ACC112 (cell line): Measurements from ENCODE around the gene DIAPH3.

ENCODE experiments used
- H2AFZ ChIP-seq: fragments of 200-600 bp; sonication (generic); one replicate; pipeline ENCODE4 v1.6.0; 2017; ENCODE audit warnings: antibody characterized with exemption, low read length; ENCODE audit not compliant: unreplicated experiment
- H3K27ac ChIP-seq: fragments of 200-600 bp; sonication (generic); 2 replicates; pipeline ENCODE4 v1.5.1; 2014; ENCODE audit warnings: low read depth, mild to moderate bottlenecking, antibody characterized with exemption, low read length, moderate library complexity
- H3K27me3 ChIP-seq: fragments of 200-600 bp; sonication (generic); 2 replicates; pipeline ENCODE4 v1.6.1; 2014; ENCODE audit warnings: mild to moderate bottlenecking, antibody characterized with exemption, low read length, moderate library complexity, mixed read lengths; ENCODE audit not compliant: insufficient read depth
- H3K36me3 ChIP-seq: fragments of 200-600 bp; sonication (generic); 2 replicates; pipeline ENCODE4 v1.6.1; 2016; ENCODE audit warnings: mild to moderate bottlenecking, antibody characterized with exemption, low read length, moderate library complexity, mixed read lengths; ENCODE audit not compliant: insufficient read depth
- H3K4me1 ChIP-seq: fragments of 200-600 bp; sonication (generic); one replicate; pipeline ENCODE4 v1.6.1; 2016; ENCODE audit warnings: low read length, mixed read lengths; ENCODE audit not compliant: insufficient read depth, unreplicated experiment, control insufficient read depth
- H3K4me3 ChIP-seq: fragments of 200-600 bp; sonication (generic); 2 replicates; pipeline ENCODE4 v1.5.1; 2014; ENCODE audit warnings: mild to moderate bottlenecking, low read depth, low read length
- H3K79me2 ChIP-seq: fragments of 200-600 bp; sonication (generic); one replicate; pipeline ENCODE4 v1.6.0; 2016; ENCODE audit warnings: low read length; ENCODE audit not compliant: control insufficient read depth, unreplicated experiment, insufficient read depth

The DIAPH3 gene

GRCh38 chr13:59963383-59963782, 200.3 kb downstream of the DIAPH3 start:
- H3K4me1 ChIP-seq = peaks cover 4% of the 10 kb centered on the region
- no peaks in the 10 kb centered on the region for H3K27me3 ChIP-seq
- no peak overlapping the region for H3K27ac ChIP-seq
- H2AFZ ChIP-seq = no peak overlapping the region
- H3K79me2 ChIP-seq = no peaks in the 10 kb centered on the region
- no peak overlapping the region for H3K4me3 ChIP-seq
- no peaks in the 10 kb centered on the region for H3K36me3 ChIP-seq

- Histone ChIP-seq H3K4me1 (peaks cover 4% of the 10 kb centered on the region), H3K27ac (no peak overlapping the region), H3K27me3 (no peaks in the 10 kb centered on the region), H3K79me2 (no peaks in the 10 kb centered on the region), H3K4me3 (no peak overlapping the region), H3K36me3 (peaks cover 2% of the 10 kb centered on the region; the same call in 1 of the 2 replicates), H2AFZ (no peak overlapping the region)
Measured at GRCh38 chr13:59962343-59962742, 201.4 kb downstream of the DIAPH3 start.

DNA sequence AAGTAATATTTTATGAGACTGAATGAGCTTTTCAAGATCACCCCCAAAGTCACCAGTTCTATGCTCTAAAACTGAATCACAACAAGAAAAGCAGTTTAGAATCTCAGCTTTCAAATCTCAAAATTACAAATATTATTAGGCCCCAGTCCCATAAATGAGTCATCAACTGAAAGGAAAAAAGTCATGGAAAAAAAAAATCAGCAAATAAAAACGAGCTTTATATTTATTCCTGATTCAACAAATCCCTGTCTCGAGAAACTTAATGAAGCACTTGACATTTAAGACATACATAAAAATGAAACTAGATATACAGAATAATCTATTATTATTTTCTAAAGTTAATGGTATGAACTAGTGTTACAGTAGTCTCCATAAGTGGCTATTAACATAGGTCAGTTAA, 203.0 kb downstream of the DIAPH3 start:
- H2AFZ ChIP-seq = no peak overlapping the region
- H3K4me1 ChIP-seq = peaks cover 4% of the 10 kb centered on the region
- H3K36me3 ChIP-seq = peaks cover 8% of the 10 kb centered on the region; the same call in 1 of the 2 replicates
- H3K27ac ChIP-seq = no peak overlapping the region
- H3K4me3 ChIP-seq = no peak overlapping the region
- H3K27me3 ChIP-seq = no peaks in the 10 kb centered on the region
- H3K79me2 ChIP-seq = no peaks in the 10 kb centered on the region

- Histone ChIP-seq H3K4me3 (no peak overlapping the region), H3K79me2 (no peaks in the 10 kb centered on the region), H3K36me3 (peaks cover 9% of the 10 kb centered on the region; the same call in 1 of the 2 replicates), H3K27ac (no peak overlapping the region), H3K4me1 (peaks cover 4% of the 10 kb centered on the region), H3K27me3 (no peaks in the 10 kb centered on the region), H2AFZ (no peak overlapping the region)
Measured at GRCh38 chr13:59957438-59957837, 206.3 kb downstream of the DIAPH3 start.

- no peaks in the 10 kb centered on the region for H3K79me2 ChIP-seq
- H3K4me1 ChIP-seq = peaks cover 5% of the 10 kb centered on the region
- no peak overlapping the region for H3K4me3 ChIP-seq
- H3K27ac ChIP-seq = no peak overlapping the region
- H2AFZ ChIP-seq = no peak overlapping the region
- no peaks in the 10 kb centered on the region for H3K27me3 ChIP-seq
- H3K36me3 ChIP-seq = peaks cover 9% of the 10 kb centered on the region; the same call in 1 of the 2 replicates
Measured at GRCh38 chr13:59954601-59955000, 209.1 kb downstream of the DIAPH3 start.

GRCh38 chr13:59951011-59951410, 212.7 kb downstream of the DIAPH3 start:
- Histone ChIP-seq H3K27me3 (no peaks in the 10 kb centered on the region), H3K4me1 (peaks cover 5% of the 10 kb centered on the region), H2AFZ (no peak overlapping the region), H3K36me3 (peaks cover 10% of the 10 kb centered on the region; the same call in 1 of the 2 replicates), H3K27ac (no peak overlapping the region), H3K79me2 (no peaks in the 10 kb centered on the region), H3K4me3 (no peak overlapping the region)

GRCh38 chr13:59950266-59950665, 213.5 kb downstream of the DIAPH3 start:
- peaks cover 5% of the 10 kb centered on the region for H3K4me1 ChIP-seq
- H3K36me3 ChIP-seq = peaks cover 5% of the 10 kb centered on the region; the same call in 1 of the 2 replicates
- H3K27ac ChIP-seq = no peak overlapping the region
- H3K79me2 ChIP-seq = no peaks in the 10 kb centered on the region
- no peak overlapping the region for H2AFZ ChIP-seq
- no peak overlapping the region for H3K4me3 ChIP-seq
- no peaks in the 10 kb centered on the region for H3K27me3 ChIP-seq

DNA sequence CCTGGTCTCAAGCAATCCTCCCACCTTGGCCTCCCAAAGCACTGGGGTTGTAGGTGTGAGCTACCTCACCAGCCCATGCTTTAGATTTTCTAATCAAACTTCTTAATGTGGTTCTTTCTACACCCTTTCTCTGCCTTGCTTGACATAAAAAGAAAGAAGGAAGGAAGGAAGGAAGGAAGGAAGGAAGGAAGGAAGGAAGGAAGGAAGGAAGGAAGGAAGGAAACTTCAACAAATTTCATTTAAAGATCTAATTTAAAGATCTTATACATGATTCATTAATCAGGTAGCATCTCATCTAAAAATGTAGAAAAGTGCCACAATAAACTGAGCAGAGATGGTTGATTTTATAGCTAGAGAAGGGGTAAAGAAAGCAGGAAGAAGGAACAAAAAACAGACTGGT, 215.0 kb downstream of the DIAPH3 start:
- H3K4me1 ChIP-seq = peaks cover 5% of the 10 kb centered on the region
- no peaks in the 10 kb centered on the region for H3K27me3 ChIP-seq
- H3K36me3 ChIP-seq = peaks cover 5% of the 10 kb centered on the region; the same call in 1 of the 2 replicates
- H3K4me3 ChIP-seq = no peak overlapping the region
- no peaks in the 10 kb centered on the region for H3K79me2 ChIP-seq
- H3K27ac ChIP-seq = no peak overlapping the region
- H2AFZ ChIP-seq = no peak overlapping the region

DNA sequence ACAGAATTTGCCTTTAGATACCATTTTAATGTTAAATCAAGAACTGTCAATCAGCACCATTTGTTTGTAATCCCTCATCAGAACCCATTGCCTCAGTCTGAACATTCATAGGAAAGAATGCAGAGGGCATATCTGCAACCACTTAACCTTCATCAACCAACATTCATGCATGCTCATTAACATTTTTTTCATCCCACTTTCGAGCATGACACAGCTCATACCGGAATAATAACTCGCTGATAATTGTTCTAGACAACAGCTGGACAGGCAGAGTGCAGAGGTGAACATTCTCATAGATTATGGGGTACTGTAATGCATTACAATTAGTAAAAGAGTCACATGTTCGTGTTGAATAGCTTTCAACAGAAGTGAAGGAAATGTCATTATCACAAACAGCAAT, 216.8 kb downstream of the DIAPH3 start:
- Histone ChIP-seq H3K79me2 (no peaks in the 10 kb centered on the region), H3K27ac (no peak overlapping the region), H3K4me1 (peaks cover 8% of the 10 kb centered on the region), H3K27me3 (no peaks in the 10 kb centered on the region), H3K4me3 (no peak overlapping the region), H2AFZ (no peak overlapping the region), H3K36me3 (peaks cover 5% of the 10 kb centered on the region; the same call in 1 of the 2 replicates)

DNA sequence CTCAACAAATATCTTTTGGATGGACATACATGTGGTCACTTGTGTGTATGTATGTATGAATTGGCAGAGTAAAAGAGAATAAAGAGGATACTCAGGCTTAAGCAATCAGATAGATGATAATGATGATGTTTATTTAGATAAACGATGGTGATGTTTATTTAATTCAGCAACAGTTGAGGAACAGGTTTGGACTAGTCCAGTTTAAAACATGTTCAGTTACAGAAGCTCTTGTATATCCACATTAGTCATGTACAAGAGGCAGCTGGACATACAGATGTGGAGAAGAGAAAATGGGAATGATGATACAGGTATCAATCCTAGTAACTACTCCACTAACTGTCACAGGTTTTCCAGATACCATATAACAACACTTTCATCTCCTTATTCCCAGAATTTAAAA, 232.1 kb downstream of the DIAPH3 start:
- peaks cover 19% of the 10 kb centered on the region for H3K36me3 ChIP-seq
- H3K4me1 ChIP-seq = no peaks in the 10 kb centered on the region
- no peak overlapping the region for H3K27ac ChIP-seq
- no peaks in the 10 kb centered on the region for H3K27me3 ChIP-seq
- no peak overlapping the region for H2AFZ ChIP-seq
- H3K4me3 ChIP-seq = no peak overlapping the region
- H3K79me2 ChIP-seq = no peaks in the 10 kb centered on the region

- no peak overlapping the region for H3K4me3 ChIP-seq
- no peak overlapping the region for H2AFZ ChIP-seq
- no peaks in the 10 kb centered on the region for H3K4me1 ChIP-seq
- no peaks in the 10 kb centered on the region for H3K27me3 ChIP-seq
- peaks cover 25% of the 10 kb centered on the region for H3K36me3 ChIP-seq
- H3K27ac ChIP-seq = no peak overlapping the region
- no peaks in the 10 kb centered on the region for H3K79me2 ChIP-seq
Measured at GRCh38 chr13:59924256-59924655, 239.5 kb downstream of the DIAPH3 start.
